GM19372 (cell line): ENCODE data around the gene DOCK9.
"Not testable (repeated sequence)": the region's sequence is repeated elsewhere in the genome, so short reads cannot be mapped to it uniquely, and the experiment has no call there.

Source experiments
- ATAC-seq: cut with Tn5 transposase; IDR thresholded peaks from one replicate; pipeline ENCODE4 v1.9.1; 2021; ENCODE audit warnings: mild to moderate bottlenecking, low read depth, moderate library complexity; ENCODE audit not compliant: unreplicated experiment

DOCK9 gene

DNA sequence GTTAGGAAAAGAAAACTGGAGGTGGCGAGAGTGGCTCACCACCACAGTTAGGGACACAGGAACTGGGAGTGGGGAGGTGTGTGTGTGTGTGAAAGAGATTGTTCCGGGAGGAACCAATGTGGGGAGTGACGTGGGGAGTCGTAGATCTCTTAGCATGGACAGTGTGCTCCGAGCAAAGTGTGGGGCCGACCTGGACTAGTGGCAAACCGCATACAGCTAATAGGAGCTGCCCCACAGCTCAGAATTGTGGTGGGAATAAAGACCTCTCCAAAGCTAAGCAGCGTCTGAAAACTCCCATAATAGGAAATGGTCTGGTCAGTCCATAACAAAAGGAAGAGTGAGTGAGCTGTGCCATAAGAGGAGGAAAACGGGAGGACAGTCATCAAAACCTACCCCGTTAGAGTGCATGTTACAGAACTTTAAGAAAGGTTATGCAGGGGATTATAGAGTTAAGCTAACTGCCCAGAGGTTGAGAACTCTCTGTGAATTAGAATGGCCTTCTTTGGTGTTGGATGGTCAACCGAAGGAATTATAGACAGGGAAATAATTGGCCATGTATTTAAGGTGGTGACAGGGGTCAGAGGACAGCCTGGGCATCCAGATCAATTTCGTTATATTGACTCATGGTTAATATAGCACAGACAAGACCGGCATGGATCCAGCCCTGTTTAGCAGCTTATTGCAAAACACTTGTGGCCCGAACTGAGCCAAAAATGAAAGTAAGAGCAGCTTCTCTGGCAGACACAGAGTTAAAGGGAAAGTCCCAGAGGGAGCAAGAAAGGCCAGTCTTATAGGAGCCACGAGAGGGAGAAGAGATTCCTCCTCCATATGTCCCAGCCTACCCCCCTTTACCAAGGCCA, 216.5 kb downstream of the DOCK9 start:
- peak; percentile 77 for ATAC-seq

GRCh38 chr13:98755729-98756128, 222.1 kb downstream of the DOCK9 start:
- no peak for ATAC-seq

- ATAC-seq: no peak
Measured at GRCh38 chr13:98755116-98755515, 222.7 kb downstream of the DOCK9 start.

DNA sequence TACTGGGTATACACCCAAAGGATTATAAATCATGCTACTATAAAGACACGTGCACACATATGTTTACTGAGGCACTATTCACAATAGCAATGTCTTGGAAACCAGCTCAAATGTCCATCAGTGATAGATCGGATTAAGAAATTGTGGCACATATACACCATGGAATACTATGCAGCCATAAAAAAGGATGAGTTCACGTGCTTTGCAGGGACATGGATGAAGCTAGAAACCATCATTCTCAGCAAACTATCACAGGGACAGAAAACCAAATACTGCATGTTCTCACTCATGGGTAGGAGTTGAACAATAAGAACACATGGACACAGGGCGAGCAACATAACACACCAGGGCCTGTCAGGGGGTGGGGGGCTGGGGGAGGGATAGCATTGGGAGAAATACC, 223.4 kb downstream of the DOCK9 start:
- ATAC-seq: not testable (repeated sequence)

DNA sequence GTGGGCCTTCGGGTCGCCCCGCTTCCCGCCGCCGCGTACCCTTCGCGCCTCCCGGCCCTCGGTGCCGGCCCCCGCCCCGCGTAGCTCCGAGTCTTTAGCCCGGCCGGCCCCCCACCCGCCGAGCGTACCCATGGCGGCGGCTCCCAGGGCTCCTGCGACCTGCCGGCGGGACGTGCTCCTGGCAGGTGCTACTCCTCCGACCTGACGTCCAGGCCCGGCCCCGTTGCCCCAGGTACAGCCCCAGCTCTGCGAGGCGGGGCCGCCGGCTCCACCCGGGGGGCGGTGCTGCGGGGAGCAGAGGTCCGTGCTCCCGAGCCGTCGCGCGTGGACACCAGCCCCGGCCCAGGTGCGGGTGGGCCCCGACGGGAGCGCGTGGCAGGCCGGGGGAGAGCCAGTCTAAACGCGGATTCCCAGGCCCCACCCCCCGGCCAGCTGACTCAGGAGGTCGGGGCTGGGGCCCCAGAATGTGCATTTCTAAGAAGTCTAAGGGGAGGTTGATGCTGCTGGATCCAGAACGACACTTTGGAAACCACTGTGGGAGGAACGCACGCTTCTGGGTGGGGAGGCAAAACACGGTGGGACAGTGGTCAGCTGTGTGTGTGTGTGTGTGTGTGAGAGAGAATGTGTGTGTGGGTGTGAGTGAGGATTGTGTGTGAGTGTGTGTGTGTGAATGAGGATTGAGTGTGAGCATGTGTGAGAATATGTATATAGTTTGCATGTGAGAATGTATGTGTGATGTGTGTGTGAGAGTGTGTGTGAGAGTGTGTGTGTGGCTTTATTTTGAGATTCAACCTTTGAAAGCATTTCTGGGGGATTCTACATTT, 225.2 kb downstream of the DOCK9 start, which contains the start of gene SLC15A1:
SLC15A1 (minus strand) TSS at position 206 of the 824 bp plus-strand sequence; CDS start at position 132, 74 bp downstream.
- no peak for ATAC-seq

DNA sequence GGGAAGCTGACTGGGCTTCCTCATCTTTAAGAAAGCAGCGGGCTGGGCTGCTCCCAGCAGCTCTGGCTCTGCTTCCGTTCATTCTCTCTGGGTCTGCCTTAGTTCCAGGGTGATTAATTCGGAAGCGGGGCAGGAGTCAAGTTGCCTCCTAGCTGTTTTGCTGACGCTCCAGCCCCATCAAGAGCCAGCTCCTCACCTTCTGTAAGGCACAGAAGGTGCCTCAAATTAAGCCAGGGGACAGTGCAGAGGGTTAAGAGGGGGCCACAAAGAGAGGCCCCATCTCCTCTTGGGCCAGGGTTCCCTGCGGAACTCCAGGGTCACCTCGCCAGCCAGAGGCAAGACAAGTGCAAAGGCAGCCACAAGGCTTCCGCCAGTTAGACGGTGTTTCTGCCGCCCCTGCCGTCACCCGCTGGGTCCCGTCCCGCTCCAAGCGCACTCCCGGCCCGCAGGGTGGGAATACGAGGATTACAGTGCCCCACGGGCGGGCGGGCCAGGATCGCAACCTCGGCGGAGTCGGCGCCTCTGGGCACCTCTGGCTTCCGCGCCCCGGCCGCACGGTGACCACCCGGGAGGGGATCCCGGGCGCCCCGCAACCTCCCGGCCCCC, 225.9 kb downstream of the DOCK9 start:
- ATAC-seq: no peak

- ATAC-seq: no peak
Measured at GRCh38 chr13:98751367-98751782, 226.5 kb downstream of the DOCK9 start.

DNA sequence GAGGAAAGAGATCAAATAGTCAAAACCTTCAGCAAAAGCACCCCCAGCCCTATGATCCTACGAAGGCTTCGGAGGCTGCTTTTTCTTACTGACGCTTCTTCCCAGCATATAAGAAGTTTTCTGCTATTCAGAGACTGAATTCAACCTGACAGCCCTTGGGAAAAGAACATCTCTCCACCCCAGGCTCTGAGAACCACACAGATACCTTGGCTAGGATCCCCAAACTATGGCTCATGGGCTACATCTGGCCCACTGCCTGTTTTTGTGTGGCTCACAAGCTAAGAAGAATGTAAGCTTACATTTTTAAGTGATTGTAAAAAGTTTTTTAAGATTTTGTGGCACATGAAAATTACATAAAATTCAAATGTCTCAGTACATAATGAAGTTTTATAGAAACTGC, 228.4 kb downstream of the DOCK9 start:
- no peak for ATAC-seq

DNA sequence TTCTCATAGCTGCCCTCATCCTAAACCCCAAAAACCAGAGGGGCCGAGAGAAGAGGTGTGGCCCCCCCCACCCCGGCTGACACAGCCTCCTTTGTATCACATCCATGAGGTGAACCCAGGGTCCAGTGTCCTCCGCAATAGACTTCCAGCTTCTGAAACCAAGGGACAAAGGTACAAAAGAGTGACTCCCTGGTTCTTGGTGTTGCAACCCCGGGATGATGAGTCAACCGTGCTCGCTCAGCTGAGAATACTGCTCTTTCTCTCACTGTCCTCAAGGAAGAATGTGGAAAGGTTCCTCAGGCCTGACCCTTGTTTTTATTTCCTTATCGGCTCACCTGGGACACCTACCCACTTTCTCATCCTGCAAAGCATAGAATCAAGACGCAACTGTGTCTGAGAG, 230.9 kb downstream of the DOCK9 start:
- no peak for ATAC-seq
